T1000 (cell line): Measurements from ENCODE around the gene CYSRT1.

Experiments
- DNase-seq: peaks from one replicate; lab custom pipeline; 2025; ENCODE audit warnings: mixed read lengths; lab: John Stamatoyannopoulos, UW

Gene CYSRT1

GRCh38 chr9:137224830-137225694, at the start of gene CYSRT1:
CYSRT1 (plus strand) TSS chr9:137225174; CDS start chr9:137225622, 448 bp downstream.
- DNase-seq = no peak

- DNase-seq = no peak
Measured at GRCh38 chr9:137175345-137175961, 49.5 kb upstream of the CYSRT1 start.

- DNase-seq = no peak
Measured at GRCh38 chr9:137176302-137177182, 48.4 kb upstream of the CYSRT1 start.

GRCh38 chr9:137178201-137178938, 46.6 kb upstream of the CYSRT1 start:
- DNase-seq = no peak

GRCh38 chr9:137178939-137179630, 45.9 kb upstream of the CYSRT1 start:
- no peak for DNase-seq

GRCh38 chr9:137179761-137180160, 45.2 kb upstream of the CYSRT1 start:
- DNase-seq = no peak

- DNase-seq = no peak
Measured at GRCh38 chr9:137180491-137180890, 44.5 kb upstream of the CYSRT1 start.

- no peak for DNase-seq
Measured at GRCh38 chr9:137181680-137182079, 43.3 kb upstream of the CYSRT1 start.

GRCh38 chr9:137182836-137183235, 42.1 kb upstream of the CYSRT1 start:
- DNase-seq = no peak

- no peak for DNase-seq
Measured at GRCh38 chr9:137183980-137184595, 40.9 kb upstream of the CYSRT1 start.

- no peak for DNase-seq
Measured at GRCh38 chr9:137184881-137185660, 39.9 kb upstream of the CYSRT1 start.

- no peak for DNase-seq
Measured at GRCh38 chr9:137185921-137186320, 39.1 kb upstream of the CYSRT1 start.

- no peak for DNase-seq
Measured at GRCh38 chr9:137186385-137186784, 38.6 kb upstream of the CYSRT1 start.

GRCh38 chr9:137187386-137187785, 37.6 kb upstream of the CYSRT1 start:
- DNase-seq = no peak

GRCh38 chr9:137188086-137188489, 36.9 kb upstream of the CYSRT1 start:
- no peak for DNase-seq

- DNase-seq = peak; percentile 88
Measured at GRCh38 chr9:137188490-137189296, 36.3 kb upstream of the CYSRT1 start, which contains the start of the genes ANAPC2 and SSNA1. ANAPC2 (minus strand) TSS chr9:137188560; CDS start chr9:137188532, 28 bp downstream. SSNA1 (plus strand) TSS chr9:137188676; CDS start chr9:137188727, 51 bp downstream.

- DNase-seq = no peak
Measured at GRCh38 chr9:137189297-137190295, 35.4 kb upstream of the CYSRT1 start.
